Mesendoderm (in vitro differentiated cells): ENCODE data around the gene ATP5PB.
A peak's percentile ranks its signal among the peaks of the same experiment; 100 is the strongest.

Experiments
- DNase-seq: peaks from one replicate; pipeline ENCODE4 v3.0.0; 2013
- H2AK5ac ChIP-seq: 2 replicates; pipeline ENCODE4 v1.6.1; 2013; ENCODE audit warnings: low read length, inconsistent platforms
- H2BK120ac ChIP-seq: 2 replicates; pipeline ENCODE4 v1.6.1; 2013; ENCODE audit warnings: low read depth, mild to moderate bottlenecking, low read length, moderate library complexity, mixed read lengths
- H2BK15ac ChIP-seq: replicated peaks from 2 replicates; pipeline ENCODE4 v1.6.1; 2013; ENCODE audit warnings: low read depth, mild to moderate bottlenecking, moderate library complexity
- H2BK5ac ChIP-seq: 2 replicates; pipeline ENCODE4 v1.6.1; 2013; ENCODE audit warnings: low read length, inconsistent platforms
- H3K18ac ChIP-seq: 2 replicates; pipeline ENCODE4 v1.6.1; 2013; ENCODE audit warnings: mild to moderate bottlenecking, low read length, mixed read lengths
- H3K23ac ChIP-seq: one replicate; pipeline ENCODE4 v1.6.1; 2013; ENCODE audit warnings: low read length
- H3K27ac ChIP-seq: 2 replicates; pipeline ENCODE4 v1.5.1; 2013; ENCODE audit warnings: low read depth, mild to moderate bottlenecking, inconsistent platforms, low read length, moderate library complexity
- H3K27me3 ChIP-seq: 2 replicates; pipeline ENCODE4 v1.6.1; 2013; ENCODE audit warnings: low read length, control low read depth, mild to moderate bottlenecking, inconsistent platforms; ENCODE audit not compliant: insufficient read depth, poor library complexity
- H3K36me3 ChIP-seq: 2 replicates; pipeline ENCODE4 v1.6.1; 2013; ENCODE audit warnings: low read length, inconsistent platforms; ENCODE audit not compliant: control insufficient read depth, insufficient read depth
- H3K4ac ChIP-seq: one replicate; pipeline ENCODE4 v1.6.1; 2013; ENCODE audit warnings: low read depth, mild to moderate bottlenecking, low read length, moderate library complexity
- H3K4me1 ChIP-seq: 2 replicates; pipeline ENCODE4 v1.6.1; 2013; ENCODE audit warnings: low read depth, low read length, inconsistent platforms; ENCODE audit not compliant: control insufficient read depth
- H3K4me2 ChIP-seq: 2 replicates; pipeline ENCODE4 v1.6.1; 2013; ENCODE audit warnings: low read length
- H3K4me3 ChIP-seq: 2 replicates; pipeline ENCODE4 v1.5.1; 2013; ENCODE audit warnings: mild to moderate bottlenecking, low read length
- H3K56ac ChIP-seq: one replicate; pipeline ENCODE4 v1.6.1; 2013; ENCODE audit warnings: low read length
- H3K79me1 ChIP-seq: 2 replicates; pipeline ENCODE4 v1.6.1; 2013; ENCODE audit warnings: low read length, inconsistent platforms
- H3K79me2 ChIP-seq: 2 replicates; pipeline ENCODE4 v1.6.1; 2013; ENCODE audit warnings: mild to moderate bottlenecking, low read length; ENCODE audit not compliant: control insufficient read depth, insufficient read depth
- H3K9ac ChIP-seq: 2 replicates; pipeline ENCODE4 v1.6.1; 2013; ENCODE audit warnings: low read length, inconsistent platforms
- H4K5ac ChIP-seq: one replicate; pipeline ENCODE4 v1.6.1; 2013; ENCODE audit warnings: low read length
- H4K8ac ChIP-seq: one replicate; pipeline ENCODE4 v1.6.1; 2013; ENCODE audit warnings: low read depth, mild to moderate bottlenecking, control low read depth, low read length, moderate library complexity
- WGBS: extraction: QIAGEN DNeasy Blood & Tissue Kit; methylation state at CpG from one replicate; pipeline ENCODE4 v1.1.7; 2013; ENCODE audit warnings: low lambda C conversion rate, missing lambda C conversion rate; ENCODE audit not compliant: insufficient coverage; ENCODE audit errors: extremely low coverage; 5-methylcytosine and 5-hydroxymethylcytosine counted together

The ATP5PB gene

GRCh38 chr1:111441573-111442192, 7.6 kb upstream of the ATP5PB start:
- Histone ChIP-seq H4K8ac (no peak overlapping the region), H3K4me1 (no peaks in the 10 kb centered on the region), H2BK5ac (no peak overlapping the region), H3K79me2 (peaks cover 8% of the 10 kb centered on the region), H2BK15ac (no peak overlapping the region), H2AK5ac (no peak overlapping the region), H2BK120ac (no peak overlapping the region), H3K4me2 (no peak overlapping the region), H4K5ac (no peak overlapping the region), H3K9ac (no peak overlapping the region), H3K36me3 (peaks cover 13% of the 10 kb centered on the region), H3K23ac (no peak overlapping the region), H3K79me1 (peaks cover 5% of the 10 kb centered on the region), H3K56ac (no peak overlapping the region), H3K27ac (no peak overlapping the region), H3K4ac (no peak overlapping the region), H3K27me3 (no peaks in the 10 kb centered on the region), H3K4me3 (no peak overlapping the region), H3K18ac (no peak overlapping the region)
- no CpG with 5 or more reads among the region's 9 CpGs for WGBS
- peak; percentile 76 for DNase-seq

- no peak overlapping the region for H3K27ac ChIP-seq
- H2AK5ac ChIP-seq, result no peak overlapping the region
- peaks cover 12% of the 10 kb centered on the region for H3K79me1 ChIP-seq
- H3K36me3 ChIP-seq, result peaks cover 13% of the 10 kb centered on the region
- no peak for DNase-seq
- H3K79me2 ChIP-seq, result peaks cover 15% of the 10 kb centered on the region
- H3K4me2 ChIP-seq, result no peak overlapping the region
- no peak overlapping the region for H4K8ac ChIP-seq
- no peak overlapping the region for H2BK15ac ChIP-seq
- no peak overlapping the region for H3K9ac ChIP-seq
- no peak overlapping the region for H4K5ac ChIP-seq
- H3K4ac ChIP-seq, result no peak overlapping the region
- peaks cover 6% of the 10 kb centered on the region for H3K4me1 ChIP-seq
- H3K23ac ChIP-seq, result no peak overlapping the region
- H3K4me3 ChIP-seq, result no peak overlapping the region
- no CpG with 5 or more reads among the region's 4 CpGs for WGBS
- H3K27me3 ChIP-seq, result no peaks in the 10 kb centered on the region
- no peak overlapping the region for H3K56ac ChIP-seq
- H2BK5ac ChIP-seq, result no peak overlapping the region
- no peak overlapping the region for H3K18ac ChIP-seq
- H2BK120ac ChIP-seq, result no peak overlapping the region
Observed at GRCh38 chr1:111442457-111442856, 6.8 kb upstream of the ATP5PB start.

- Histone ChIP-seq H3K79me2 (peaks cover 29% of the 10 kb centered on the region), H3K27ac (no peak overlapping the region), H2BK5ac (no peak overlapping the region), H2BK15ac (no peak overlapping the region), H3K4me2 (no peak overlapping the region), H3K4ac (no peak overlapping the region), H2AK5ac (no peak overlapping the region), H4K5ac (no peak overlapping the region), H4K8ac (no peak overlapping the region), H3K36me3 (peaks cover 13% of the 10 kb centered on the region), H3K79me1 (peaks cover 14% of the 10 kb centered on the region), H3K4me1 (peaks cover 8% of the 10 kb centered on the region), H3K23ac (no peak overlapping the region), H3K9ac (no peak overlapping the region), H3K18ac (no peak overlapping the region), H3K56ac (no peak overlapping the region), H2BK120ac (no peak overlapping the region), H3K4me3 (no peak overlapping the region), H3K27me3 (no peaks in the 10 kb centered on the region)
- no peak for DNase-seq
- WGBS, result 100% methylated on average over 1 of the region's 3 CpGs
Observed at GRCh38 chr1:111444031-111444430, 5.2 kb upstream of the ATP5PB start.

- Histone ChIP-seq H4K5ac (no peak overlapping the region), H3K18ac (no peak overlapping the region), H3K23ac (no peak overlapping the region), H3K56ac (no peak overlapping the region), H2AK5ac (no peak overlapping the region), H3K36me3 (peaks cover 6% of the 10 kb centered on the region), H3K27me3 (no peaks in the 10 kb centered on the region), H3K4me1 (peaks cover 10% of the 10 kb centered on the region), H4K8ac (no peak overlapping the region), H2BK120ac (no peak overlapping the region), H3K79me2 (peaks cover 48% of the 10 kb centered on the region), H3K4ac (no peak overlapping the region), H3K4me2 (no peak overlapping the region), H3K9ac (no peak overlapping the region), H3K79me1 (peaks cover 22% of the 10 kb centered on the region), H3K4me3 (no peak overlapping the region), H2BK15ac (no peak overlapping the region), H3K27ac (no peak overlapping the region), H2BK5ac (no peak overlapping the region)
- WGBS, result no CpG with 5 or more reads among the region's 4 CpGs
- no peak for DNase-seq
Observed at GRCh38 chr1:111446546-111446945, 2.7 kb upstream of the ATP5PB start.

- Histone ChIP-seq H3K56ac (peak overlapping the region; percentile 27), H3K9ac (peak overlapping the region; percentile 94), H3K23ac (no peak overlapping the region), H3K4me1 (peaks cover 10% of the 10 kb centered on the region), H3K4me3 (no peak overlapping the region), H3K27ac (no peak overlapping the region), H3K36me3 (peaks cover 6% of the 10 kb centered on the region), H3K79me1 (peaks cover 24% of the 10 kb centered on the region), H3K18ac (no peak overlapping the region), H2AK5ac (no peak overlapping the region), H3K79me2 (peaks cover 49% of the 10 kb centered on the region), H4K8ac (no peak overlapping the region), H2BK15ac (no peak overlapping the region), H4K5ac (no peak overlapping the region), H2BK120ac (no peak overlapping the region), H3K4ac (no peak overlapping the region), H3K27me3 (no peaks in the 10 kb centered on the region), H2BK5ac (no peak overlapping the region), H3K4me2 (peak overlapping the region; percentile 37)
- DNase-seq, result no peak
- no CpG with 5 or more reads among the region's 4 CpGs for WGBS
Observed at GRCh38 chr1:111446967-111447892, 2.0 kb upstream of the ATP5PB start.
